Measurements from ENCODE around the gene CUL1.

DNA sequence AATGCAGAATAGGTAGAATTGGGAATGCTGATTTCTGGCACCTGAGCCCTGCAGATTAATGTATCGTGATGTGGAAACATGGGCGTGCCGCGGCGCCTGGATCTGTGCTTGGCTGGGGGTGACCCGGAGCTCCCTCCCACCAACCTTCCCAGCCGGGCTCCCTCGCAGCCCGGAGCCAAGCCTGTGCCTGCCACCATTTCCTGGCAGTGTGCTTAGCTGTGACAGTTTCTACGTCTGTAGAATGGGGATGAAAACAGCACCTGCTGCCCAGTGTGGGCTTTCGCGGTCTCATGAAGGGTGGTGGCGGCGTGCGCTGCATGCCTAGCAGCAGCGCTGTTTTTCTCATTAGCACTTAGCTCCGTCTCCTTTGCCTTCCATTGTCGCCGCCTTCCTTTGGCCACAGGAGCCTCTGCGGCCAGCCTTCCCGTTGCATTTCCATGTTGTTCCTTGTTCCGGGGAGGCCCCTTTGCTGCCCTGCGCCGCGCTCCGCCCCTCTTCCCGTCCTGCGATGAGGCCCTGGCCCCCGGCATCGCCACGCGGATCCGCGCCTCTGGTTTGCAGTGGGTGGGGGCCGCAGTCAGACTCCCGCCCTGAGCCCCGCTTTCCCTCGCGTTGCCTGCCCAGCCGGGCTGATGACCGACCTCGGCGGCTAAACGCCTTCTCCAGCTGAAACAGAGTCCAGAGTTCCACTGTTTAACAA lies 84.2 kb downstream of the CUL1 start:
- TF ChIP-seq CTCF (conservative IDR thresholded peaks at IDR 0.05 in 1 of 2, IDR thresholded peaks at IDR 0.05 in 1 of 2; ENCODE audit: extremely low read depth in 1 of 2, insufficient read depth in 1 of 2, low read depth in 1 of 2, low read length in 2 of 2), result no peak
- no peak for TF ChIP-seq EZH2 (IDR thresholded peaks at IDR 0.05; ENCODE audit: borderline replicate concordance, low read length)
